K562 (cell line): ENCODE results near the gene CCDC175. TPM values are rescaled to one million over a fixed set of nuclear protein-coding genes. Genes with fewer than 3 reads are reported as not detected.

Source experiments
- ATAC-seq: fragments of 200-7000 bp; cut with Tn5 transposase; 3 replicates; pipeline ENCODE4 v1.9.1; 2020; ENCODE audit warnings: moderate library complexity
- BruUV-seq: library from RNA; stranded (reverse); fragments of 400-500 nt; replicated peaks from 2 replicates; lab custom pipeline; 2021; lab: Mats Ljungman, UMichigan
- CTCF ChIA-PET: fragments of 300-600 bp; formaldehyde crosslinking; extraction: SDS; loops from one replicate; lab custom pipeline; 2021; ENCODE audit warnings: low intra/inter-chr PET ratio; lab: Yijun Ruan, JAX
- POLR2A ChIA-PET: fragments of 300-600, 350-650 bp; sonication (Branson Sonifier 250); formaldehyde crosslinking; extraction: SDS; loops from one replicate; lab custom pipeline; 2021; ENCODE audit warnings: antibody characterized with exemption, inconsistent platforms; lab: Yijun Ruan, JAX
- DNase-seq, 4 experiments: peaks; one replicate each; pipeline versions ENCODE4 v3.0.0 to v3.0.0-alpha.2; 2011 to 2018; ENCODE audit warnings: low spot score in 3 of 4, mixed read lengths in 3 of 4; ENCODE audit errors: extremely low read depth in 1 of 4
- FAIRE-seq: peaks from 2 replicates; lab custom pipeline; 2011; peaks lifted over from hg19 to GRCh38; lab: Jason Lieb, UNC
- H2AFZ ChIP-seq: 2 replicates; pipeline ENCODE4 v1.6.0; 2011; ENCODE audit warnings: low read depth, low read length, control low read depth, inconsistent platforms
- H3K27ac ChIP-seq: fragments of 200-600 bp; 3 replicates; pipeline ENCODE4 v1.8.0; 2011; ENCODE audit warnings: low read depth, mild to moderate bottlenecking, control low read depth, inconsistent platforms, low read length, moderate library complexity, mixed read lengths; ENCODE audit errors: extremely low read depth
- H3K27me3 ChIP-seq, 2 experiments: fragments of 300-600 bp in 1 of 2; 2 replicates in 1 of 2; 3 replicates in 1 of 2; pipeline versions ENCODE4 v1.6.0 to v1.8.0; 2011; ENCODE audit warnings: inconsistent platforms in 2 of 2, low read length in 2 of 2, mild to moderate bottlenecking in 1 of 2, mixed read lengths in 1 of 2, moderate library complexity in 1 of 2; ENCODE audit not compliant: control insufficient read depth in 2 of 2, insufficient read depth in 2 of 2
- H3K36me3 ChIP-seq: fragments of 300-600 bp; 3 replicates; pipeline ENCODE4 v1.8.0; 2011; ENCODE audit warnings: mild to moderate bottlenecking, low read length, inconsistent platforms; ENCODE audit not compliant: control insufficient read depth, insufficient read depth
- H3K4me1 ChIP-seq, 2 experiments: fragments of 200-600 bp in 1 of 2; replicated peaks in 1 of 2; 2 replicates in 1 of 2; 3 replicates in 1 of 2; pipeline versions ENCODE4 v1.5.1 to v1.8.0; 2011; ENCODE audit warnings: inconsistent platforms in 2 of 2, low read length in 2 of 2, mild to moderate bottlenecking in 1 of 2, mixed read lengths in 1 of 2, moderate library complexity in 1 of 2; ENCODE audit not compliant: control insufficient read depth in 2 of 2, insufficient read depth in 2 of 2
- H3K4me2 ChIP-seq: 2 replicates; pipeline ENCODE4 v1.6.1; 2011; ENCODE audit warnings: low read length, control low read depth, inconsistent platforms, mixed read lengths; ENCODE audit not compliant: insufficient read depth
- H3K4me3 ChIP-seq: fragments of 200-600 bp; sonication (generic), shearing (Covaris generic); 2 replicates; pipeline ENCODE4 v1.5.1; 2016; ENCODE audit warnings: control low read depth, inconsistent platforms
- H3K79me2 ChIP-seq: fragments of 200-600 bp; 3 replicates; pipeline ENCODE4 v1.8.0; 2011; ENCODE audit warnings: low read length, inconsistent platforms; ENCODE audit not compliant: control insufficient read depth, insufficient read depth
- H3K9ac ChIP-seq, 2 experiments: 2 replicates each; pipeline versions ENCODE4 v1.6.0 to v1.6.1; 2011; ENCODE audit warnings: low read depth in 2 of 2, low read length in 2 of 2, control low read depth in 1 of 2, inconsistent platforms in 1 of 2, mild to moderate bottlenecking in 1 of 2, mixed read lengths in 1 of 2; ENCODE audit not compliant: insufficient read depth in 1 of 2
- H3K9me1 ChIP-seq: one replicate; pipeline ENCODE4 v1.6.0; 2011; ENCODE audit warnings: inconsistent platforms, mild to moderate bottlenecking, low read length, moderate library complexity; ENCODE audit not compliant: control insufficient read depth, insufficient read depth
- H3K9me3 ChIP-seq: replicated peaks from 2 replicates; pipeline ENCODE4 v1.5.1; 2011; ENCODE audit warnings: low read depth, low read length, inconsistent platforms; ENCODE audit not compliant: control insufficient read depth, insufficient read depth
- H4K20me1 ChIP-seq: replicated peaks from 2 replicates; pipeline ENCODE4 v1.6.1; 2011; ENCODE audit warnings: low read length, inconsistent platforms, mixed read lengths; ENCODE audit not compliant: control insufficient read depth, insufficient read depth
- ATF7 ChIP-seq: fragments of 450-650 bp; IDR thresholded peaks from 2 replicates; pipeline ENCODE4 v1.7.1; 2014; ENCODE audit warnings: mild to moderate bottlenecking, moderate library complexity
- BDP1 ChIP-seq: IDR thresholded peaks from 3 replicates; pipeline ENCODE4 v1.6.1; 2011; ENCODE audit not compliant: insufficient read length, insufficient read depth
- ELF1 ChIP-seq: fragments of 200-800 bp; sonication (Bioruptor generic); IDR thresholded peaks from 2 replicates; pipeline ENCODE4 v1.6.1; 2016; ENCODE audit warnings: missing genetic modification characterization, missing compliant biosample characterization
- MEF2A ChIP-seq: IDR thresholded peaks from 2 replicates; pipeline ENCODE4 v1.6.1; 2011; ENCODE audit warnings: low read depth, mild to moderate bottlenecking, low read length, moderate library complexity; ENCODE audit not compliant: control insufficient read depth
- NR2C2 ChIP-seq, 2 experiments: fragments of 200-800 bp in 1 of 2; sonication (Bioruptor generic) in 1 of 2; sonication (generic) in 1 of 2; formaldehyde crosslinking in 1 of 2; IDR thresholded peaks; 2 replicates each; pipeline versions ENCODE4 v1.6.1 to v1.8.0; 2016 to 2022; ENCODE audit warnings: mild to moderate bottlenecking in 1 of 2, missing compliant biosample characterization in 1 of 2, missing genetic modification characterization in 1 of 2, missing genetic modification reagents in 1 of 2
- PATZ1 ChIP-seq: fragments of 250-450 bp; sonication (Bioruptor Pico); IDR thresholded peaks from 2 replicates; pipeline ENCODE4 v1.5.0; 2020; ENCODE audit warnings: mild to moderate bottlenecking, borderline replicate concordance
- POLR2A ChIP-seq: fragments of 450-650 bp; conservative IDR thresholded peaks from 2 replicates; pipeline ENCODE4 v1.6.1; 2016
- SAP30 ChIP-seq: fragments of 200-600 bp; sonication (generic); IDR thresholded peaks from 2 replicates; pipeline ENCODE4 v1.6.1; 2012; ENCODE audit warnings: borderline replicate concordance, low read depth, mild to moderate bottlenecking, moderate library complexity, low read length, control low read depth, inconsistent platforms; ENCODE audit not compliant: insufficient read depth, poor library complexity, severe bottlenecking
- SP2 ChIP-seq: IDR thresholded peaks from 2 replicates; pipeline ENCODE4 v1.6.1; 2011; ENCODE audit warnings: mild to moderate bottlenecking, low read depth, low read length, moderate library complexity; ENCODE audit not compliant: poor library complexity, severe bottlenecking; ENCODE audit errors: extremely low read depth
- U2AF1 ChIP-seq: fragments of 200-400 bp; formaldehyde crosslinking; optimal IDR thresholded peaks from 2 replicates; pipeline ENCODE3; 2017; ENCODE audit warnings: mild to moderate bottlenecking, low read depth, low read length, moderate library complexity
- ZNF12 ChIP-seq: sonication (generic); formaldehyde crosslinking; IDR thresholded peaks from 2 replicates; pipeline ENCODE4 v1.4.0; 2020; ENCODE audit warnings: mild to moderate bottlenecking, missing genetic modification reagents
- ZNF134 ChIP-seq: fragments of 250-450 bp; sonication (Bioruptor Pico); conservative IDR thresholded peaks from 2 replicates; pipeline ENCODE4 v1.4.0; 2020
- ZNF592 ChIP-seq: fragments of 450-650 bp; IDR thresholded peaks from 2 replicates; pipeline ENCODE4 v1.6.1; 2017; ENCODE audit warnings: antibody characterized with exemption, mild to moderate bottlenecking
- WGBS: fragments of 100-300 bp; shearing (Covaris generic); methylation state at CpG from one replicate; pipeline ENCODE4 v1.1.6; 2016; ENCODE audit warnings: low coverage, mixed read lengths; ENCODE audit not compliant: insufficient coverage; ENCODE audit errors: missing lambda C conversion rate; 5-methylcytosine and 5-hydroxymethylcytosine counted together
- in situ Hi-C: fragments of 300-500 bp; cut with MboI; formaldehyde crosslinking; loops from 4 replicates; pipeline ENCODE4 v1.15.0; 2018; ENCODE audit warnings: inconsistent platforms, mixed read lengths
- intact Hi-C: fragments of 100-400 bp; cut with micrococcal nuclease; formaldehyde crosslinking; loops from 2 replicates; pipeline ENCODE4 v1.14.2; 2022
- polyA plus RNA-seq, 8 experiments: library from polyadenylated mRNA; depleted of rRNA in 4 of 8; stranded (reverse) in 5 of 8; unstranded in 3 of 8; fragments of >200 nt; fragmentation: Nextera tagmentation in 2 of 8; fragmentation: Illumina TruSeq in 1 of 8; extraction: Ambion mirVana in 2 of 8; extraction: Trizol in 1 of 8; gene quantifications; 2 replicates each; pipeline versions ENCODE4 v1.2.1 to v1.2.3, GENCODE V29; 2011 to 2014; ENCODE audit warnings: inconsistent platforms in 1 of 8, missing spikeins in 1 of 8
- total RNA-seq, 7 experiments: library from RNA; depleted of rRNA in 6 of 7; stranded (reverse); fragments of >200 nt in 6 of 7; fragmentation: Illumina TruSeq in 2 of 7; extraction: Trizol in 2 of 7; gene quantifications; 2 replicates each; pipeline versions ENCODE4 v1.2.1 to v1.2.3, GENCODE V29; 2011 to 2021; ENCODE audit warnings: low replicate concordance in 1 of 7

The CCDC175 gene
- total and polyA plus RNA-seq, 9 of the 15 experiments (the other 6 are each of a cell fraction or from before 2014, with no cell fraction given): not detected

GRCh38 chr14:59483819-59484638, 92.6 kb downstream of the CCDC175 start, which contains the start of the genes JKAMP and L3HYPDH:
TSS of gene JKAMP (plus strand) at chr14:59484517. CDS start at chr14:59484590, 73 bp downstream.
TSS of gene L3HYPDH (minus strand) at chr14:59484408. CDS start at chr14:59484316, 92 bp downstream.
- peak within 1 kb of the TSS; percentile 75 for H3K4me3 ChIP-seq
- H3K36me3 ChIP-seq: peaks cover 31% of the 10 kb centered on the region; the same call in 2 of the 3 replicates
- intact Hi-C loops: no loop called here
- in situ Hi-C loops: no loop called here
- H3K4me2 ChIP-seq: peak within 1 kb of the TSS; percentile 98
- H4K20me1 ChIP-seq: no peaks in the 10 kb centered on the region; the same call in none of the 2 replicates
- no TSS peak for BruUV-seq
- H3K9me1 ChIP-seq: no peaks in the 10 kb centered on the region
- POLR2A ChIA-PET: interaction anchor here (0.7 to 1.2 kb wide), 8 partner anchors 10 to 1233 kb away, joined by 3 to 5 read pairs (median 4); no protein-coding TSS in a partner anchor
- peak within 1 kb of the TSS; percentile 97 for H2AFZ ChIP-seq
- DNase-seq (peak; percentile 85 to 95 (median 88)), ATAC-seq (peak; percentile 91), FAIRE-seq (peak; percentile 75)
- 0% methylated on average over 38 of the region's 92 CpGs for WGBS
- H3K27me3 ChIP-seq: no peaks in the 10 kb centered on the region
- H3K4me1 ChIP-seq: peaks cover 14 to 24% of the 10 kb centered on the region in 2 experiments; a peak in 4 of 5 replicates
- H3K9ac ChIP-seq: peak within 1 kb of the TSS; percentile 74 to 97
- CTCF ChIA-PET: no interaction called here
- H3K9me3 ChIP-seq: no peaks in the 10 kb centered on the region
- H3K27ac ChIP-seq: peak within 1 kb of the TSS; percentile 93
- H3K79me2 ChIP-seq: peaks cover 73% of the 10 kb centered on the region
- TF ChIP-seq SP2 (no peak), PATZ1 (CRISPR knock-in tag) (no peak), ZNF12 (CRISPR knock-in tag) (peak; percentile 74; the same call in 1 of the 2 replicates), ELF1 (tag) (peak; percentile 93), ZNF592 (peak; percentile 91), SAP30 (peak; percentile 84), MEF2A (no peak), U2AF1 (peak; percentile 83), BDP1 (no peak), NR2C2 (CRISPR knock-in tag; IDR thresholded peaks at IDR 0.05) (peak; percentile 51; the same call in 1 of the 2 replicates), NR2C2 (tag; IDR thresholded peaks at IDR 0.05) (no peak), ATF7 (0 out of 2 replicates have a peak, but pooled peaks have one; percentile 16), ZNF134 (CRISPR knock-in tag) (no peak), POLR2A (peak; percentile 94)
